Body of pancreas (tissue), 4 donors: Measurements from ENCODE around the gene ROMO1.

Experiments
- CTCF ChIP-seq, 7 experiments: fragments of 450-650 bp in 4 of 7; fragments of 200-600 bp in 3 of 7; sonication (generic) in 3 of 7; IDR thresholded peaks; one replicate each; pipeline ENCODE4 v1.5.1; 2016 to 2019; ENCODE audit warnings: antibody characterized with exemption in 7 of 7
- POLR2A ChIP-seq, 3 donors: fragments of 450-650 bp; IDR thresholded peaks; one replicate each; pipeline ENCODE4 v1.6.1; 2016; ENCODE audit warnings: antibody characterized with exemption in 3 of 3, mild to moderate bottlenecking in 2 of 3

GRCh38 chr20:35731862-35732643 lies 32.8 kb downstream of the ROMO1 start:
- no peak for TF ChIP-seq CTCF (IDR thresholded peaks at IDR 0.05)
- TF ChIP-seq POLR2A (IDR thresholded peaks at IDR 0.05): no peak
